Cardiac fibroblast (primary cell): ENCODE measurements around the gene CR1.

Experiments
- DNase-seq, 2 donors: peaks; one replicate each; pipeline versions ENCODE4 v3.0.0 to v3.0.0-alpha.2; 2010; ENCODE audit warnings: low read depth in 2 of 2
- H3K4me3 ChIP-seq, 2 donors: replicated peaks in 1 of 2; 1 replicate in 1 of 2; 2 replicates in 1 of 2; pipeline ENCODE4 v1.5.1; 2011; ENCODE audit warnings: low read depth in 2 of 2, low read length in 2 of 2, mild to moderate bottlenecking in 2 of 2, moderate library complexity in 1 of 2
- CTCF ChIP-seq: IDR thresholded peaks from one replicate; pipeline ENCODE4 v1.5.1; 2011; ENCODE audit warnings: low read depth, mild to moderate bottlenecking, low read length, inconsistent platforms

The CR1 gene

GRCh38 chr1:207649210-207649753, 153.3 kb downstream of the CR1 start:
- TF ChIP-seq CTCF = no peak
- H3K4me3 ChIP-seq = no peak overlapping the region
- DNase-seq = no peak

- DNase-seq = no peak
- TF ChIP-seq CTCF = no peak
Observed at GRCh38 chr1:207649865-207650580, 154.1 kb downstream of the CR1 start.

GRCh38 chr1:207651583-207651982, 155.6 kb downstream of the CR1 start:
- peak in 1 of 2 donors; percentile 8 for DNase-seq

More at GRCh38 chr1:207649865-207650580, 154.1 kb downstream of the CR1 start:
- H3K4me3 ChIP-seq = no peak overlapping the region

GRCh38 chr1:207654320-207654719, 158.4 kb downstream of the CR1 start:
- DNase-seq = peak; percentile 7 to 13
- no peak overlapping the region for H3K4me3 ChIP-seq
- TF ChIP-seq CTCF = peak; percentile 25

More at GRCh38 chr1:207651583-207651982, 155.6 kb downstream of the CR1 start:
- no peak for TF ChIP-seq CTCF
- H3K4me3 ChIP-seq = no peak overlapping the region

GRCh38 chr1:207658408-207658807, 162.5 kb downstream of the CR1 start:
- no peak for TF ChIP-seq CTCF
- DNase-seq = no peak
- H3K4me3 ChIP-seq = no peak overlapping the region

- DNase-seq = no peak
- TF ChIP-seq CTCF = no peak
- no peak overlapping the region for H3K4me3 ChIP-seq
Observed at GRCh38 chr1:207658904-207659485, 163.0 kb downstream of the CR1 start.
